PC-3 (cell line): ENCODE results near the gene FLNB. TPM values are rescaled to one million over a fixed set of nuclear protein-coding genes. Genes with fewer than 3 reads are reported as not detected.

Source experiments
- ATAC-seq: fragments of 200-7000 bp; cut with Tn5 transposase; 2 replicates; pipeline ENCODE4 v1.9.1; 2020; ENCODE audit warnings: mild to moderate bottlenecking, moderate library complexity
- BruUV-seq: library from RNA; stranded (reverse); fragments of 400-500 nt; replicated peaks from 2 replicates; lab custom pipeline; 2021; lab: Mats Ljungman, UMichigan
- CTCF ChIA-PET: fragments of 300-600 bp; sonication (Branson Sonifier 250); formaldehyde crosslinking; loops from one replicate; lab custom pipeline; 2022; ENCODE audit warnings: antibody characterized with exemption; lab: Charles Lee
- POLR2A ChIA-PET: fragments of 300-600 bp; sonication (Branson Sonifier 250); formaldehyde crosslinking; loops from one replicate; lab custom pipeline; 2022; ENCODE audit warnings: antibody characterized with exemption; ENCODE audit not compliant: unreplicated experiment; lab: Charles Lee
- DNase-seq: peaks from one replicate; pipeline ENCODE4 v3.0.0-alpha.2; 2015
- H2AFZ ChIP-seq: fragments of 300-600 bp; sonication (generic); 2 replicates; pipeline ENCODE4 v1.6.0; 2016; ENCODE audit warnings: antibody characterized with exemption, low read length
- H3F3A ChIP-seq: fragments of 300-600 bp; sonication (generic); one replicate; pipeline ENCODE4 v1.6.0; 2017; ENCODE audit warnings: antibody characterized with exemption, low read length, control low read depth, mild to moderate bottlenecking; ENCODE audit not compliant: unreplicated experiment
- H3K27ac ChIP-seq: fragments of 300-600 bp; sonication (generic); 2 replicates; pipeline ENCODE4 v1.5.1; 2016; ENCODE audit warnings: mild to moderate bottlenecking, low read length
- H3K27me3 ChIP-seq: fragments of 300-600 bp; sonication (generic); 2 replicates; pipeline ENCODE4 v1.6.1; 2016; ENCODE audit warnings: low read length, mixed read lengths
- H3K36me3 ChIP-seq: fragments of 300-600 bp; sonication (generic); 2 replicates; pipeline ENCODE4 v1.6.1; 2016; ENCODE audit warnings: low read depth, mixed run types, low read length, mixed read lengths
- H3K4me1 ChIP-seq: fragments of 300-600 bp; sonication (generic); 2 replicates; pipeline ENCODE4 v1.5.1; 2016; ENCODE audit warnings: low read length; ENCODE audit not compliant: insufficient read depth
- H3K4me2 ChIP-seq: fragments of 300-600 bp; sonication (generic); 2 replicates; pipeline ENCODE4 v1.6.0; 2016; ENCODE audit warnings: low read length
- H3K4me3 ChIP-seq: fragments of 300-600 bp; sonication (generic); 2 replicates; pipeline ENCODE4 v1.5.1; 2016; ENCODE audit warnings: mild to moderate bottlenecking, low read length, mixed read lengths
- H3K79me2 ChIP-seq: fragments of 300-600 bp; sonication (generic); 2 replicates; pipeline ENCODE4 v1.6.1; 2017; ENCODE audit warnings: low read length, mixed read lengths
- H3K9ac ChIP-seq: fragments of 300-600 bp; sonication (generic); 2 replicates; pipeline ENCODE4 v1.6.0; 2016; ENCODE audit warnings: mild to moderate bottlenecking, low read length
- H3K9me2 ChIP-seq: fragments of 300-600 bp; sonication (generic); replicated peaks from 2 replicates; pipeline ENCODE4 v1.6.1; 2016; ENCODE audit warnings: mixed run types, low read length, mixed read lengths
- H3K9me3 ChIP-seq: fragments of 300-600 bp; sonication (generic); 2 replicates; pipeline ENCODE4 v1.6.1; 2016; ENCODE audit warnings: low read length, mixed read lengths
- H4K20me1 ChIP-seq: fragments of 300-600 bp; sonication (generic); 2 replicates; pipeline ENCODE4 v1.6.1; 2016; ENCODE audit warnings: low read length, mixed read lengths
- CTCF ChIP-seq: fragments of 300-600 bp; sonication (generic); conservative IDR thresholded peaks from 2 replicates; pipeline ENCODE4 v1.5.1; 2017; ENCODE audit warnings: antibody characterized with exemption, low read depth, mild to moderate bottlenecking, low read length
- EZH2 ChIP-seq: fragments of 300-600 bp; sonication (generic); IDR thresholded peaks from one replicate; pipeline ENCODE4 v1.6.1; 2017; ENCODE audit warnings: antibody characterized with exemption, mild to moderate bottlenecking, low read length; ENCODE audit not compliant: unreplicated experiment
- EZH2phosphoT487 ChIP-seq: fragments of 300-600 bp; sonication (generic); IDR thresholded peaks from 2 replicates; pipeline ENCODE4 v1.6.1; 2018; ENCODE audit warnings: mild to moderate bottlenecking, antibody characterized with exemption, low read length, borderline replicate concordance
- intact Hi-C: fragments of 100-400 bp; cut with micrococcal nuclease; formaldehyde crosslinking; loops from 2 replicates; pipeline ENCODE4 v1.9.0; 2023
- total RNA-seq: library from RNA; depleted of rRNA; stranded (reverse); fragments of >200 nt; gene quantifications from 2 replicates; pipeline ENCODE4 v1.2.3, GENCODE V29; 2014

FLNB gene
- total RNA-seq, 1 experiment from 2014 or later: 505 TPM

DNA sequence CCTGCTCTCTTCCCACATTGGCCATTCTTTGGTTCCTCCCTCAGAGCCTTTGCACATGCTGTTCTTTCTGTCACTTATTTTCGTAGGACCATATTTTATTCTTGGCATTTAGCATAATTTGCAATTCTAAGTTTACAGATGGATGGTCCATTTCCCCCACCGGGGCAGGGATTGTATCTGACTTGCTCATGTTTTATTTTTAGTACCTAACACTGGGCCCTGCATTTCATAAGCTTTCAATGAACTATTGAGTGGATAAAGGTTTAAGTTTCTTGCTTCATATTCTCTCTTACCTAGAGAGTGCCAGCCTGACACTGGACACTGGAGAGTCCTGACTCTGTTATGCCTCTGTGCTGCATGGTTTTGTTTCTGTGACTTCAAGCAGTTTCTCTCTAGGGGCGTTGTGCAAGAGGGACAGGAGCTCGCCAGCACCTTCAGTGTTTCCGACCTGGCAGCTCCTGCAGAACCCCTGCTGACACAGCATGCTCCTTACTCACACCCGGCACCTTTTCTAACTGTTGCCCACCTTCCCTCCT is 87.4 kb downstream of the FLNB start:
- CTCF ChIA-PET: no interaction called here
- no peaks in the 10 kb centered on the region for H3K27me3 ChIP-seq
- peaks cover 59% of the 10 kb centered on the region for H3K79me2 ChIP-seq
- ATAC-seq: no peak
- no peak overlapping the region for H3K27ac ChIP-seq
- H3K36me3 ChIP-seq: peaks cover 74% of the 10 kb centered on the region
- H4K20me1 ChIP-seq: peaks cover 29% of the 10 kb centered on the region; the same call in 1 of the 2 replicates
- H3K4me1 ChIP-seq: no peaks in the 10 kb centered on the region
- no TSS peak for BruUV-seq
- POLR2A ChIA-PET: no interaction called here
- no peaks in the 10 kb centered on the region for H3K9me3 ChIP-seq
- DNase-seq: no peak
- no peak overlapping the region for H2AFZ ChIP-seq
- H3K9me2 ChIP-seq: no peaks in the 10 kb centered on the region
- peaks cover 5% of the 10 kb centered on the region for H3F3A ChIP-seq
- no peak overlapping the region for H3K4me3 ChIP-seq
- intact Hi-C loops: no loop called here
- no peak overlapping the region for H3K9ac ChIP-seq
- no peak overlapping the region for H3K4me2 ChIP-seq
- TF ChIP-seq EZH2: no peak
- TF ChIP-seq EZH2phosphoT487: no peak
- TF ChIP-seq CTCF: no peak

DNA sequence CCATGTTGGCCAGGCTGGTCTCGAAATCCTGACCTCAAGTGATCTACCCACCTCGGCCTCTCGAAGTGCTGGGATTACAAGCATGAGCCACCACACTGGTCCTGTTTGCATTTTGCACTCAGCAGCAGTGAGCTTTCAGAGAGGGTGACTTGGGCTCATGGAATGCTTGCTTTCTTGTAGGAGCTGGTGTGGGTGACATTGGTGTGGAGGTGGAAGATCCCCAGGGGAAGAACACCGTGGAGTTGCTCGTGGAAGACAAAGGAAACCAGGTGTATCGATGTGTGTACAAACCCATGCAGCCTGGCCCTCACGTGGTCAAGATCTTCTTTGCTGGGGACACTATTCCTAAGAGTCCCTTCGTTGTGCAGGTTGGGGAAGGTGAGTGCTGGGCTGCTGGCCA is 90.3 kb downstream of the FLNB start:
- H3K79me2 ChIP-seq: peaks cover 41% of the 10 kb centered on the region
- H3F3A ChIP-seq: peaks cover 5% of the 10 kb centered on the region
- H3K9me3 ChIP-seq: no peaks in the 10 kb centered on the region
- no peak overlapping the region for H3K4me2 ChIP-seq
- POLR2A ChIA-PET: no interaction called here
- BruUV-seq: no TSS peak
- intact Hi-C loops: no loop called here
- no peak overlapping the region for H2AFZ ChIP-seq
- no peak for ATAC-seq
- H3K9me2 ChIP-seq: no peaks in the 10 kb centered on the region
- H3K4me3 ChIP-seq: no peak overlapping the region
- H3K9ac ChIP-seq: no peak overlapping the region
- peaks cover 17% of the 10 kb centered on the region for H4K20me1 ChIP-seq
- peaks cover 84% of the 10 kb centered on the region for H3K36me3 ChIP-seq
- no peak overlapping the region for H3K27ac ChIP-seq
- no peak for DNase-seq
- H3K27me3 ChIP-seq: no peaks in the 10 kb centered on the region
- H3K4me1 ChIP-seq: no peaks in the 10 kb centered on the region
- TF ChIP-seq CTCF (no peak), EZH2phosphoT487 (no peak), EZH2 (no peak)
- CTCF ChIA-PET: no interaction called here

DNA sequence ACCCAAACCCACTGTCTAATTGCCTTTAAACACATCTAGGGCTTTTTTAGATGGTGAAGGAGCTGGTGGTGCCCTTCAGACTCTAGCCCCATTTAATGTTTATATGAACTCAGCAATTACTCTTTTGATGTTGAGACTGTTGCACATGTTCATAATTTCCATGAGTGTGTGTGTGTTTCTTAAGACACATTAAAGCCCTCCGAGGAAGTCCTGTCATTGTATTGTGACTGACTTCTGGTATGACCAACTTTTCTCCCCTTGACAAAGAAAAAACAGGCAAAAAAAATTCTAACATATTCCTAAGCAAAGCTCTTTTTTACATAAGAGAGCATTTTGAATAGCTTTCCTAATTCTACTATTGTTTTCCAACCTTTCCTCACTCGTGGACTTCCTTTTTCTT is 91.6 kb downstream of the FLNB start:
- Histone ChIP-seq H3K36me3 (peaks cover 92% of the 10 kb centered on the region), H3K4me1 (no peaks in the 10 kb centered on the region), H3K79me2 (peaks cover 33% of the 10 kb centered on the region)

More for the DNA sequence above, 91.6 kb downstream of the FLNB start:
- ATAC-seq (no peak), DNase-seq (no peak)
- ChIA-PET CTCF (no interaction called here), POLR2A (no interaction called here)
- TF ChIP-seq EZH2phosphoT487 (no peak), CTCF (no peak), EZH2 (no peak)
- no peaks in the 10 kb centered on the region for H3K27me3 ChIP-seq
- H3K9ac ChIP-seq: no peak overlapping the region
- peaks cover 5% of the 10 kb centered on the region for H3F3A ChIP-seq
- H3K9me3 ChIP-seq: no peaks in the 10 kb centered on the region
- no peak overlapping the region for H3K27ac ChIP-seq
- intact Hi-C loops: no loop called here
- H3K9me2 ChIP-seq: no peaks in the 10 kb centered on the region
- H2AFZ ChIP-seq: no peak overlapping the region
- peaks cover 13% of the 10 kb centered on the region for H4K20me1 ChIP-seq
- H3K4me3 ChIP-seq: no peak overlapping the region
- H3K4me2 ChIP-seq: no peak overlapping the region
- no TSS peak for BruUV-seq
